ENCODE results near the gene TMEM39B.
A peak's percentile ranks its signal among the peaks of the same experiment; 100 is the strongest.
"Not testable (repeated sequence)": the region's sequence is repeated elsewhere in the genome, so short reads cannot be mapped to it uniquely, and the experiment has no call there.

Gene TMEM39B

DNA sequence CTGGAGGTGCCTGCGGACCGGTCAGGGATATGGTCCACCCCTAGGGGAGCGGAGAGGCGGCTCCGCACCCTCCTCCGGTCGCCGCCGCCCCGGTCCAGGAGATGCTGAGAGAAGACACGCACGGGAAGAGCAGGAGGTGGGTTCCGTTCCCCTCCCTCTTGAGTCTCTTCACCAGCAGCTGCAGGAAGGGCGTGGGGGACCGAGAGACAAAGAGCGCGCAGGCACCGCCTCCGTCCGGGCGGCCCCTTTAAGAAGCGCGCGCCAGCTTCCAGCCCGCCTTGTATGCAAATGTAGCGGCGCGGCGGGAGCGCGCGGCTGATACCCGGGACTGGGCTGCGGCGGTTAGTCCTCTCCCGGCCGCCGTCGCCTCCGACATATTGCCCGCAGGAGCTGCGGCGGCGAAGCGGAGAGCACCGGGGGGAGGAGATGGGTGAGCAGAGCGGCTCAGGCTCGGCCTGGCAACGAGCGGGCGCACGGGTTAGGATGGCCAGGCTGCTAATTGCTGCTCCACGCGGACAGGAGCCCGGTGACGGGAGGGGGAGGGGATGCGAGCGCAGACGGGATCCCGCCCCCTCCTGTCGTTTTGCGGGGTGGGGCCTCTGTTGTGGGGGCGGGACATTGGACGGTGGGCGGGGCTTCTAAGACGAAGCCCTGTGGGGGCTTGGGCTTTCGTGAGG is at the start of gene TMEM39B:
TMEM39B (plus strand) TSS at position 318 of the 677 bp plus-strand sequence; CDS start at position 427, 109 bp downstream.
- peak; percentile 84 to 89 for DNase-seq (ENCODE audit: low read depth in 1 of 2, low spot score in 1 of 2)

DNA sequence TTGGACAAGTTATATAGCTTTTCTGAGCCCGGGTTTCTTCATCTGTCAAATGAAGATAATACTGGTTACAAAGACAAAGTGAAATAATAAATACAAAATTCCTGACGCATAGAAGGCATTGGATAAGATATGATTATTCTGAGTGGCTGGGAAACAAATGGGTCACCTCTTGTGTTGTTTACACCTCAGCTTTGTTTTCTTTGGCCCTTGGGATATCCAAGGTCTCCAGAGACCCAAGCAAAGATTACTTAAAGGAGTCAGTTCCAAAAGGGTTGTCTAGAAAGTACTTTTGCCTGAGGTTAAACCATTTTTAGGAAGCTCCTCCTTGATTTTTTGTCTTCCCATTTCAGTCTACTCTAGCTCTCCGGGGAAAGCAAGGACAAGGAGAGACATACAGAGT is 49.4 kb upstream of the TMEM39B start:
- no peak for DNase-seq (ENCODE audit: low read depth in 1 of 2, low spot score in 1 of 2)

DNA sequence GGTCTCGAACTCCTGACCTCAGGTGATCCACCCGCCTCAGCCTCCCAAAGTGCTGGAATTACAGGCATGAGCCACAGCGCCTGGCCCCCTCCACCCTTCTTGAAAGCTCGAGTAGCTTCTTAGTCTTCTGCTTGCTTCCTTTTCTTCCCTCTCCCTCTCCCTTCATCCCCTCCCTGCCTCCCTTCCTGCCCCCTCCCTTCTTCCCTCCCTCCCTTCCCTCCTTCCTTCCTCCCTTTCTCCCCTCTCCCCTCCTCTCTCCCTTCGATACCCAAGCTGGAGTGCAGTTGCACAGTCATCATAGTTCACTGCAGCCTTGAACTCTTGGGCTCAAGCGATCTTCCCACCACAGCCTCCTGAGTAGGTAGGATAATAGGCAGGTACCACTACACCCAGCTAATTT is 47.2 kb upstream of the TMEM39B start:
- DNase-seq (ENCODE audit: low read depth in 1 of 2, low spot score in 1 of 2): no peak

- no peak for DNase-seq (ENCODE audit: low read depth in 1 of 2, low spot score in 1 of 2)
Observed at GRCh38 chr1:32028746-32029145, 44.0 kb upstream of the TMEM39B start.

- DNase-seq (ENCODE audit: low read depth in 1 of 2, low spot score in 1 of 2): no peak
Observed at GRCh38 chr1:32031578-32032274, 41.0 kb upstream of the TMEM39B start.

DNA sequence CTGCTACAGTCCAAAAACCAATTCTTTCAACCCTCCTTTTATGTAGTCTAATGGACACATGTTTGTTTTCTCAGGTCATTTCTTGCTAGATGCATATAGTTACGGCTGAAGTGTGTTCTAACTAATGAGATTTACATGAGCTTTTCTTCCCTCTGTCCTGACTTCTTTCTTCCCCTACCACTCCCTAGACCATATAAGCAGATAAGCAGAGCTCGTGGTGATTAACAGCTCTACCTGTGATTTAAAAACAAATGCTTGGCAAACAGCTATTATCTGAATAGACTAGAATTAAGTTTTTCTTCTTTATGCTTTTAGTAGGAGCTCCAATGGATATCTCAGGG is 40.5 kb upstream of the TMEM39B start:
- no peak for DNase-seq (ENCODE audit: low read depth in 1 of 2, low spot score in 1 of 2)

- no peak for DNase-seq (ENCODE audit: low read depth in 1 of 2, low spot score in 1 of 2)
Observed at GRCh38 chr1:32035119-32035518, 37.6 kb upstream of the TMEM39B start.

DNA sequence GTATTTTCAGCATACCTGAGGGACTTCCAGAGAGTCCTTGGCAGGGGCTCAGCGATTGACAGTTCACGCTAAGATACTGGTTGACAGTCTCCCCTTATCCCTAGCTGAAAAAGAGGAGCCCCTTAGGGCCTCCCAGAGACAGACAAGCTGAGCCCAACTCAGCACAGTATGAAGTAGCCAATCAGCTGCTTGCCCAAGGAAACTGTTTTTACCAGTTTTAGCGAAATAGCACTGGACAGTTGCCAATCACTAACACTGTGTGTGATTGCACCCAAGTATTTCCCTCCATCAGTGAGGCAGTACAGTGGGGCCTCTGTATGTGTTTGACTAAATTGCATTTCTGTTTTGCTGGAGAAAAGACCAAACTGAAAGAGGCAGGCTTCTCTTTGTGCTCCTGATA is 32.0 kb upstream of the TMEM39B start:
- no peak for DNase-seq (ENCODE audit: low read depth in 1 of 2, low spot score in 1 of 2)

GRCh38 chr1:32042330-32042729 is 30.4 kb upstream of the TMEM39B start:
- DNase-seq (ENCODE audit: low read depth in 1 of 2, low spot score in 1 of 2): no peak

DNA sequence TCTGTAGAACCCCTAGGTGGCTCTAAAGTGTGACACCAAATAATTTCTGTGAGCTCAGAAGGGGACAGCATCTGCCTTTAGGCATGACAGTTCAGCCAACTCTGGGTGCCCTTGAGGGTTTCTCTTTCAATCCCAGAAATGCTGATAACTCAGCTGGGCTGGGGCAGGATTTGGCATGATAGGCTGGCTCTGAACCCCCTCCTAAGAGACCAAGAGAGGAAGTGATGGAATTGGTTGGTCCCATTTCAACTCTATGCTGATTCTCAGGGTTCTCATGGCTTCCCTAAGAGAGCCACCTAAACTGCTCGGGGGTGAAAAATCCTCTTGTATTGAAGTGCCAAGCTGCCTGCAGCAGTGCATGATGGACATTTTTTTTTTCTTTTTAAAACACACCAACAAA is 28.5 kb upstream of the TMEM39B start:
- DNase-seq (ENCODE audit: low read depth in 1 of 2, low spot score in 1 of 2): no peak

DNA sequence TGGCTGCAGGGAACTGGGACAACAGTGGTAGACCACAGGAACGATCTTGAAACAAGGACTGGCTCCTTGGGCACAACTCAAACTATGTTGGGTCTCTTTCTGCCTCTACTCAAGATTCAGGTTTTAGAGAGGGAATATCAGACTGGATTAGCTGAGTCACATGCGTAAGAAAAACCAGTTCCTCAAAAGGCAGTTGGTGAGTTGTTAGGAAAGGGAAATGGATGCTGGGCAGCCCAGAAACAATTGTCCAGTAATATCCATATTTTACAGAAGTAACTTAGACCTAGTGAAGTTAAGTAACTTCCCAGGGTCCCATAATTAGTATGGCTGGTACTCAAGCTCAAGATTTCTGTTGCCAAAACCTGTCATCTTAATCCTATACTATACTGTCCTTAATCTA is 27.0 kb upstream of the TMEM39B start:
- DNase-seq (ENCODE audit: low read depth in 1 of 2, low spot score in 1 of 2): no peak

DNA sequence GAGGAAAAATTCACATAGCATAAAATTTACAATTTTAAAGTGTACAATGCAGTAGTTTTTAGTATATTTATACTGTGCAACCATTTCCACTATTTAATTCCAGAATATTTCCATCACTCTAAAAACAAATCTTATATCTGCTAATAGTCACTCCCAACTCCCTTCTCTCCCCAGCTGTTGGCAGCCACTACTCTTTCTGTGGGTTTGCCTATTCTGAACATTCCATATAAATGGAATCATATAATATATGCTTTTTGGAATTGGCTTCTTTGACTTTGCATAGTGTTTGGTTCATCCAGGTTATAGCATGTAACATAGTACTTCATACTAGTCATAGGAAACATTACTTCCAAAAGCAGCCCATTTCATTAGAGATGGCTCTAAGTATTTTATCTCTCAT is 25.0 kb upstream of the TMEM39B start:
- DNase-seq (ENCODE audit: low read depth in 1 of 2, low spot score in 1 of 2): no peak

DNA sequence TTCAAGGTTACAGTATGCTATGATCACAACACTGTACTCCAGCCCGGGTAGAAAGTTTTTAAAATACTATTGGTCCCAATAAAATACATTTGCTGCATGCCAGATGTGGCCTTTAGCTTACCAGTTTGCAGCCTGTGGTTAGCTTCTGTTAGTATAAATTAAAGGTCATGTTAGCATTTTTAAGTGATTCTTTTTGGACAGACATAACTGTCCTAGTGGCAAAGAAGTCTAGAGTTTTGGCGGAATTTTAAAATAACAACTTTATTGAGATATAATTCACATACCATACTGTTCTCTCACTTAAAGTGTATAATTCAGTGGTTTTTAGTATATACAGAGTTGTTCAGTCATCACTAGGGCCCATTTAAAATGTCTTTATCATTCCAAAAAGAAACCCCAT is 24.3 kb upstream of the TMEM39B start:
- DNase-seq (ENCODE audit: low read depth in 1 of 2, low spot score in 1 of 2): no peak

- DNase-seq (ENCODE audit: low read depth in 1 of 2, low spot score in 1 of 2): no peak
Observed at GRCh38 chr1:32051706-32052105, 21.0 kb upstream of the TMEM39B start.

- no peak for DNase-seq (ENCODE audit: low read depth in 1 of 2, low spot score in 1 of 2)
Observed at GRCh38 chr1:32052887-32053286, 19.9 kb upstream of the TMEM39B start.

DNA sequence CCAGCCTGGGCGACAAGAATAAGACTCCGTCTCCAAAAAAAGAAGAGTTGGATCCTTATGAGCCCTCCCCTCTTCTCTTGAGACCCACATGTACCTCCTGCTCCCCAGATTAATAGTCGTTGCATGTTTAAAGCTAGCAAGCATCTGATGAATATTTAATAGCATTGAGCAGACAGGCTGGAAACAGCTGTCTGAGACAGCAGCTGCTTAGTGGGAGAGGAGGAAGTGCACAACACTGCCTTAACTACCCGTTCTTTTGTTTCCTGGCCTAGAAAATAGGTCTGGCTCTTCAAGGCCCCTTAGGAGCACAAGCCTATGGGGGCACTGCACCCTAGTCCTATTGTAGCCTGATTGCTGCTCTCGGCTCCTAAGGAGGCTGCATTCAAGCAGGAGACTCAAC is 17.3 kb upstream of the TMEM39B start:
- DNase-seq (ENCODE audit: low read depth in 1 of 2, low spot score in 1 of 2): no peak

DNA sequence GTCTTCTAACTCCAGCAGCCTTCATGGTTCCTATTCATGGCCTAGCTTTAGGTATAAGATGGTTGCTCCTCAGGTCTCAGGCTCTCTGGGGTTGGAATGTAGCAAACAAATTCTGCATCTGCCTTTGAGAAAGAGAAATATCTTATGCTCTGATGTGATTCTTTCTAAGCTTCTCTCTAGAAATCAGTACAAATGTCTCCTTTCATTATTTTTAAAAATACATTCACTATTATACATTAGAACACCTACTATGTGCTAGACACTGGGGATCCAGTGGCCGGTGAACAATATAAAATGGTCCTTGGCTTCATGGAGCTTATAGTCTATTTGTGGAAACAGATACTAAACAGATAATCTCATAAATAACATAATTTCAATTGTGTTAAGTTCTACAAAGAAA is 16.1 kb upstream of the TMEM39B start:
- DNase-seq (ENCODE audit: low read depth in 1 of 2, low spot score in 1 of 2): no peak

GRCh38 chr1:32060914-32061313 is 11.8 kb upstream of the TMEM39B start:
- DNase-seq (ENCODE audit: low read depth in 1 of 2, low spot score in 1 of 2): no peak

DNA sequence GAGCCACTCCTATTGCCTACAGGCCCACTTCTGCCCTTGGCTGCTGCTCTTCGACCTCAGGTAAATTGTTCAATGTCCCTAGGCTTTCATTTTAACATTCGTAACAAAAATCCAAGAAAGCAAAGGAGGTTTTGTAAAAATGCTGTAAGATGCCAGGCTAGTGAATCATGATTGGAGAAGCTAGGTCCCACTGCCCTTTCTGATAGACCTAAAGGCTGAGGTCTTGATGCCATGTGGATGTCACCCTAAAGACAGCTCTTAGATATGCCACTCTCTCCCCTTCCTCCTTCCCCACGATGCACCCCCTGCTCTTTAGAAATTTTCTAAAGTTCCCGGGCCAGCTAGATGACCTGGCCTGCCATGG is 9.9 kb upstream of the TMEM39B start:
- DNase-seq (ENCODE audit: low read depth in 1 of 2, low spot score in 1 of 2): no peak

DNA sequence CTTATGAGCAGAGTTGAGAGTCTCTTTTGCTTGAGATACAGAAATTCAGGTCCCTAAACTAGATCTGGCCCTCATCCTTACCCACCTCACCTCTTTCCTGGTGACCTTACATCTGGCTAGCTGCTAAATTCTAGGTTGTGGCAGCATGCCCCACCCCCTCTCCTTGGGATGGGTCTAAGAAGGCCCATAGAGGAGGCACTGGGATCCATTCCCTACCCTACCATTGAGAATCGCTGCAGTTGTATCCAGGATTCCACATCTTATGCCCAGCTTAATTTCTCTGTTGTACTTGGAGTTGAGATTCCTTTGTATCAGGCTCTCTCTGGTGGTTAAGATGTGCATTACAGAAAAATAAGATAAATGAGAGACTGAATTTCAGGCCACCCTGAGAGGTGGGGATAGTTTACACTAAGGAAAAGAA is 9.5 kb upstream of the TMEM39B start:
- DNase-seq (ENCODE audit: low read depth in 1 of 2, low spot score in 1 of 2): no peak

- DNase-seq (ENCODE audit: low read depth in 1 of 2, low spot score in 1 of 2): not testable (repeated sequence)
Observed at GRCh38 chr1:32065613-32066488, 6.9 kb upstream of the TMEM39B start.

DNA sequence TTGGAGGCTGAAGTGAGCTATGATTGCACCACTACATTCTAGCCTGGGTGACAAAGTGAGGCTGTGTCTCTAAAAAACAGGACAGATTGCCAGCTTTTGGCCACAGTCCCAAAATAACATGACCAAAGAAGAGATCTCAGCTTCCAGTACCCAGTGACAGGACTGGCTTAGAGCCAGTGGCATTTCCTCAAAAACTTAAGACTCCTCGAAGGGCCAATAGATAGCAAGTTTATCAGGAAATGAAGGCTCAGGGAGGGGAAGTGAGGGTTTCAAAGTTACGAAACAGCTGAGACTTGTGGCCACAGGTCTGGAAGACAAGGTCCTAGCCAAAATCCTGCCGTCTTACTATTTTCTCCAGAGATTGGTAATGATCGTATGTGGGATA is 6.3 kb upstream of the TMEM39B start:
- DNase-seq (ENCODE audit: low read depth in 1 of 2, low spot score in 1 of 2): no peak

Measured in activated T-helper 1 cell treated with anti-CD3 and anti-CD28 coated beads, Interleukin-2, amount 50 U/mL, for 16 hours (primary cell).